Duodenal mucosa (tissue), 2 donors: ENCODE results near the gene SEMA6B.

ENCODE experiments used
- H3K27ac ChIP-seq: one replicate; pipeline ENCODE4 v1.7.0; 2013; ENCODE audit warnings: low read depth, low read length
- H3K27me3 ChIP-seq, 2 donors: one replicate each; pipeline ENCODE4 v1.7.0; 2013; ENCODE audit warnings: low read length in 2 of 2, control low read depth in 1 of 2; ENCODE audit not compliant: insufficient read depth in 2 of 2, control insufficient read depth in 1 of 2
- H3K36me3 ChIP-seq, 2 donors: one replicate each; pipeline ENCODE4 v1.7.0; 2013; ENCODE audit warnings: low read length in 2 of 2, control low read depth in 1 of 2; ENCODE audit not compliant: insufficient read depth in 2 of 2, control insufficient read depth in 1 of 2
- H3K4me1 ChIP-seq, 2 donors: one replicate each; pipeline ENCODE4 v1.7.0; 2013; ENCODE audit warnings: low read length in 2 of 2, control low read depth in 1 of 2; ENCODE audit not compliant: insufficient read depth in 2 of 2, control insufficient read depth in 1 of 2
- H3K4me3 ChIP-seq, 2 donors: one replicate each; pipeline ENCODE4 v1.7.0; 2013; ENCODE audit warnings: low read length in 2 of 2, low read depth in 1 of 2
- H3K9ac ChIP-seq, 2 donors: one replicate each; pipeline ENCODE4 v1.7.0; 2013; ENCODE audit warnings: low read length in 2 of 2, low read depth in 1 of 2
- H3K9me3 ChIP-seq, 2 donors: one replicate each; pipeline ENCODE4 v1.7.0; 2013; ENCODE audit warnings: low read length in 2 of 2, control low read depth in 1 of 2; ENCODE audit not compliant: control insufficient read depth in 1 of 2

Gene SEMA6B

GRCh38 chr19:4502282-4503131 is 57.0 kb downstream of the SEMA6B start:
- Histone ChIP-seq H3K27me3 (no peaks in the 10 kb centered on the region), H3K9me3 (no peaks in the 10 kb centered on the region), H3K4me1 (no peaks in the 10 kb centered on the region), H3K36me3 (peaks cover 13 to 42% of the 10 kb centered on the region in 2 donors), H3K27ac (no peak overlapping the region), H3K9ac (no peak overlapping the region), H3K4me3 (no peak overlapping the region)

GRCh38 chr19:4501691-4502090 is 57.8 kb downstream of the SEMA6B start:
- Histone ChIP-seq H3K4me1 (no peaks in the 10 kb centered on the region), H3K4me3 (no peak overlapping the region), H3K27ac (no peak overlapping the region), H3K9me3 (no peaks in the 10 kb centered on the region), H3K9ac (no peak overlapping the region), H3K27me3 (no peaks in the 10 kb centered on the region), H3K36me3 (peaks cover 13 to 42% of the 10 kb centered on the region in 2 donors)

- Histone ChIP-seq H3K27ac (no peak overlapping the region), H3K4me3 (no peak overlapping the region), H3K36me3 (peaks cover 13 to 48% of the 10 kb centered on the region in 2 donors), H3K9me3 (no peaks in the 10 kb centered on the region), H3K9ac (no peak overlapping the region), H3K27me3 (no peaks in the 10 kb centered on the region), H3K4me1 (no peaks in the 10 kb centered on the region)
Measured at GRCh38 chr19:4500841-4501591, 58.5 kb downstream of the SEMA6B start.

DNA sequence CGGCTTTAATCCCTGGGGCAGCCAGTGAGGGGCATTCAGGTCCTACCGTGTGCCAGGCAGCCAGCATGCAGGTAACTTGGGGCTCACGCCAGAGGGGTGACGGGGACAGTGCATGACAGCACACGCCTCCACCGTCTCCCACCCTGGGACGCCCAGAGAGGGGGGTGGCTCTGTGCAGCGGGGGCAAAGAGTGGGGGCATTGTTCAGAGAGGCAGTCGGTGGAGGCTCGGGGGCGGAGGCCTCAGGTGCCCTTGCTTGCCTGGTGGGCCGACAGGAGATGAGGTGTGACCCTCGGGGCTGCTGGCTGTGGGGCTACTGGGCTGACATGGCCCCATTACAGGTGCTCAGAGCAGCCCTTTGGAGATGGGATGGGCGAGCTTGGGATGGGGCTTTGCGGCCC is 59.6 kb downstream of the SEMA6B start:
- H3K27ac ChIP-seq: no peak overlapping the region
- H3K4me3 ChIP-seq: no peak overlapping the region
- H3K4me1 ChIP-seq: no peaks in the 10 kb centered on the region
- H3K9ac ChIP-seq: no peak overlapping the region
- no peaks in the 10 kb centered on the region for H3K9me3 ChIP-seq
- H3K27me3 ChIP-seq: no peaks in the 10 kb centered on the region
- H3K36me3 ChIP-seq: peaks cover 9 to 49% of the 10 kb centered on the region in 2 donors

- Histone ChIP-seq H3K36me3 (peaks cover 9 to 51% of the 10 kb centered on the region in 2 donors), H3K4me1 (no peaks in the 10 kb centered on the region), H3K27ac (no peak overlapping the region), H3K4me3 (no peak overlapping the region), H3K27me3 (no peaks in the 10 kb centered on the region), H3K9me3 (no peaks in the 10 kb centered on the region), H3K9ac (no peak overlapping the region)
Measured at GRCh38 chr19:4499318-4499717, 60.2 kb downstream of the SEMA6B start.

DNA sequence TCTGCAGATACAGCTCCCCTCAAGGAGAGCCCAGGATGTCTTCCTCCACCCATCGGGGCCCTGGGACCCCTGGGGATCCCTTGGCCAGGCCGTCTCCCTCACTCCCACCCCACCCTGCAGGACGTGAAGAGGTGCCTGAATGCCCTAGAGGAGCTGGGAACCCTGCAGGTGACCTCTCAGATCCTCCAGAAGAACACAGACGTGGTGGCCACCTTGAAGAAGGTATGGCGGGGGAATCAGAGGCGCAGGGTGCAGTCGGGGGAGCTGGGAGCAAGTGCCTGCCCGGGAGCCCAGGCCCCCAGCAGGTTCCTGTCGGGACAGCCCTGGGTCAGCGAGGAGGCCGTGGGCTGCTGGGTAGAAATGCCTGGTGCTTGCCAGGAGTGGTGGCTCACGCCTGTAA is 60.8 kb downstream of the SEMA6B start:
- Histone ChIP-seq H3K27ac (no peak overlapping the region), H3K27me3 (no peaks in the 10 kb centered on the region), H3K4me3 (no peak overlapping the region), H3K36me3 (peaks cover 9 to 55% of the 10 kb centered on the region in 2 donors), H3K9ac (no peak overlapping the region), H3K4me1 (no peaks in the 10 kb centered on the region), H3K9me3 (no peaks in the 10 kb centered on the region)

DNA sequence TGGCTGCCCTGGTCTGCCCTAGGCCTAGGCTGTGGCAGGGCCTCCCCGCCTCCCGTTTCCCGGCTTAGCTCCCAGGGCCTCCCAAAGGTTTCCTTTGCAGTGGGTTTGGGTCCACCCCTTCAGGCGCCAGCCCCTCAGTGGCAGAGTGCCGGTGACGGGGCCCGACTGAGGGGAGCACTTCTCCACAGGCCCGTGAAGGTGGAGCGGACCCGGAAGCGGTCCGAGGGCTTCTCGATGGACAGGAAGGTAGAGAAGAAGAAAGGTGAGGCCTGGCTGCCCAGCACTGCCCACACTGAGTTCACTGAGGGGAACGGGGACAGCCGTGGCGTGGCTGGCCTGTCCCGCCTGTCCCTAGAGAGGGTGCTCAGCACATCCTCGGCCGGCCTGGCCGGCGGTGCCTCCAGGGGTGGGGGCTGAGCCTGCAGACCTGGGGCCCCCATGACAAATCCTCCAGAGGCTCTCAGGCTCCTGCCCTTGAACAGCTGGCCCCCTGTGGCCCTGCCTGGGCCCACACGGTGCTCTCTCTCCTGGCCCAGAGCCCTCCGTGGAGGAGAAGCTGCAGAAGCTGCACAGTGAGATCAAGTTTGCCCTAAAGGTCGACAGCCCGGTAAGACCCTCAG is 61.6 kb downstream of the SEMA6B start:
- Histone ChIP-seq H3K27ac (no peak overlapping the region), H3K4me1 (no peaks in the 10 kb centered on the region), H3K27me3 (no peaks in the 10 kb centered on the region), H3K9ac (no peak overlapping the region), H3K36me3 (peaks cover 9 to 63% of the 10 kb centered on the region in 2 donors), H3K9me3 (no peaks in the 10 kb centered on the region), H3K4me3 (no peak overlapping the region)

DNA sequence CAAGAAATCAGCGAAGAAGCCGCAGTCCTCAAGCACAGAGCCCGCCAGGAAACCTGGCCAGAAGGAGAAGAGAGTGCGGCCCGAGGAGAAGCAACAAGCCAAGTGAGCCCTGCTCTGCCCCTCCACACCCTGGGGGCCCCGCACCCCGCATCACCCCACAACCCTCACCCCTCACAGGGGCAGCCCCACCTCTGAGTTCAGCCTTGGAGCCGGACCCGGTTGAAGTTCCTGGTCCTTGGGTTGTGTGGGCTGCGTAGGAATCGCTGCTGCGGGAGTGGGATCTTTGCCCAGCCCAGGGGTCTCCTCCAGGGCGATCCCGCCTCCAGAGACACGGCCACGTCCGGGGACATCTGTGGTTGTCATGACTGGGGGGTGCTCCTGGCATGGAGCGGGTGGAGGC is 63.2 kb downstream of the SEMA6B start:
- Histone ChIP-seq H3K9me3 (no peaks in the 10 kb centered on the region), H3K4me3 (no peak overlapping the region), H3K9ac (no peak overlapping the region), H3K4me1 (no peaks in the 10 kb centered on the region), H3K27me3 (no peaks in the 10 kb centered on the region), H3K27ac (no peak overlapping the region), H3K36me3 (peaks cover 9 to 65% of the 10 kb centered on the region in 2 donors)

- Histone ChIP-seq H3K27ac (no peak overlapping the region), H3K36me3 (peaks cover 9 to 59% of the 10 kb centered on the region in 2 donors), H3K4me1 (no peaks in the 10 kb centered on the region), H3K27me3 (no peaks in the 10 kb centered on the region), H3K4me3 (no peak overlapping the region), H3K9me3 (no peaks in the 10 kb centered on the region), H3K9ac (no peak overlapping the region)
Measured at GRCh38 chr19:4495471-4495870, 64.0 kb downstream of the SEMA6B start.

DNA sequence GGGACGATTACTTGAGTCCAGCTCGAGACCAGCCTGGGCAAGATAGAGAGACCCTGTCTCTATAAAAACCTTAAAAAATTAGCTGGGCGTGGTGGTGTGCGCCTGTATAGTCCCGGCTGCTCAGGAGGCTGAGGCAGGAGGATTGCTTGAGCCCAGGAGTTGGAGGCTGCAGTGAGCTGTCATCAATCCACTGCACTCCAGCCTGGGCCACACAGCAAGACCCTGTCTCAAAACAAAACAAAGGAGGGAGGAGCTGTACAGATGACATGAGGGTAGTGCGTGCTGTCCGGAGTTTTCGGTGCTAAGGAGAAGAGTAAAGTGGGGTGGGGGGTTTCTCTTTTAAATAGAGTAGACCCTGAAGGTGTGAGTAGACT is 64.8 kb downstream of the SEMA6B start:
- Histone ChIP-seq H3K9ac (no peak overlapping the region), H3K36me3 (peaks cover 9 to 67% of the 10 kb centered on the region in 2 donors), H3K4me1 (no peaks in the 10 kb centered on the region), H3K27me3 (no peaks in the 10 kb centered on the region), H3K4me3 (no peak overlapping the region), H3K27ac (no peak overlapping the region), H3K9me3 (no peaks in the 10 kb centered on the region)
